GM12878 (cell line): Measurements from ENCODE around the gene ANO3. TPM values are rescaled to one million over a fixed set of nuclear protein-coding genes. Genes with fewer than 3 reads are reported as not detected.

Experiments used
- ATAC-seq: fragments of 200-7000 bp; cut with Tn5 transposase; 3 replicates; pipeline ENCODE4 v1.9.1; 2020; ENCODE audit warnings: mild to moderate bottlenecking, moderate library complexity
- BruUV-seq: library from RNA; stranded (reverse); fragments of 400-500 nt; replicated peaks from 2 replicates; lab custom pipeline; 2021; lab: Mats Ljungman, UMichigan
- CTCF ChIA-PET: fragments of 300-600 bp; sonication (Branson Sonifier 250); formaldehyde crosslinking; extraction: SDS; loops from one replicate; lab custom pipeline; 2021; ENCODE audit warnings: inconsistent platforms; lab: Yijun Ruan, JAX
- POLR2A ChIA-PET: fragments of 350-600 bp; formaldehyde crosslinking; extraction: SDS; loops from one replicate; lab custom pipeline; 2021; ENCODE audit warnings: inconsistent platforms; lab: Charles Lee
- RAD21 ChIA-PET: fragments of 300-600 bp; sonication (Branson Sonifier 250); formaldehyde crosslinking; loops from one replicate; lab custom pipeline; 2023; ENCODE audit warnings: antibody characterized with exemption; ENCODE audit not compliant: unreplicated experiment; lab: Charles Lee
- SMC1A ChIA-PET: fragments of 300-600 bp; sonication (Branson Sonifier 250); formaldehyde crosslinking; loops from one replicate; lab custom pipeline; 2023; ENCODE audit not compliant: unreplicated experiment, uncharacterized antibody; lab: Charles Lee
- DNase-seq: peaks from one replicate; pipeline ENCODE4 v3.0.0-alpha.2; 2011; ENCODE audit warnings: low read depth, low spot score
- FAIRE-seq: peaks from 3 replicates; lab custom pipeline; 2011; peaks lifted over from hg19 to GRCh38; lab: Jason Lieb, UNC
- H2AFZ ChIP-seq: 2 replicates; pipeline ENCODE4 v1.6.0; 2011; ENCODE audit warnings: low read depth, low read length, control low read depth; ENCODE audit not compliant: control insufficient read depth
- H3K27ac ChIP-seq: 2 replicates; pipeline ENCODE4 v1.5.1; 2011; ENCODE audit warnings: control low read depth; ENCODE audit not compliant: control insufficient read depth, insufficient read depth
- H3K27me3 ChIP-seq, 2 experiments: replicated peaks in 1 of 2; 2 replicates each; pipeline versions ENCODE4 v1.6.0 to v1.6.1; 2011; ENCODE audit warnings: low read length in 1 of 2; ENCODE audit not compliant: control insufficient read depth in 2 of 2, insufficient read depth in 2 of 2
- H3K36me3 ChIP-seq, 2 experiments: 2 replicates each; pipeline ENCODE4 v1.5.1; 2011; ENCODE audit warnings: low read length in 1 of 2; ENCODE audit not compliant: control insufficient read depth in 2 of 2, insufficient read depth in 2 of 2
- H3K4me1 ChIP-seq: 2 replicates; pipeline ENCODE4 v1.6.1; 2011; ENCODE audit warnings: mild to moderate bottlenecking, low read length, moderate library complexity, mixed read lengths; ENCODE audit not compliant: control insufficient read depth, insufficient read depth
- H3K4me2 ChIP-seq: 2 replicates; pipeline ENCODE4 v1.6.0; 2011; ENCODE audit warnings: control low read depth; ENCODE audit not compliant: control insufficient read depth, insufficient read depth
- H3K4me3 ChIP-seq: fragments of 200-600 bp; sonication (generic); 2 replicates; pipeline ENCODE4 v1.5.1; 2016
- H3K79me2 ChIP-seq: 2 replicates; pipeline ENCODE4 v1.6.0; 2011; ENCODE audit warnings: low read length; ENCODE audit not compliant: control insufficient read depth, insufficient read depth
- H3K9ac ChIP-seq: 2 replicates; pipeline ENCODE4 v1.8.0; 2011; ENCODE audit warnings: low read length, control low read depth, mixed read lengths; ENCODE audit not compliant: control insufficient read depth, insufficient read depth
- H3K9me3 ChIP-seq: replicated peaks from 3 replicates; pipeline ENCODE4 v1.5.1; 2011; ENCODE audit warnings: mild to moderate bottlenecking, low read length; ENCODE audit not compliant: control insufficient read depth, insufficient read depth
- H4K20me1 ChIP-seq: 2 replicates; pipeline ENCODE4 v1.6.0; 2011; ENCODE audit not compliant: control insufficient read depth, insufficient read depth
- EZH2 ChIP-seq: IDR thresholded peaks from 2 replicates; pipeline ENCODE4 v1.6.1; 2012; ENCODE audit warnings: low read depth, mild to moderate bottlenecking, control low read depth, inconsistent platforms, low read length, borderline replicate concordance; ENCODE audit not compliant: control insufficient read depth
- FOS ChIP-seq: IDR thresholded peaks from 3 replicates; pipeline ENCODE4 v1.6.1; 2011; ENCODE audit warnings: borderline replicate concordance; ENCODE audit not compliant: insufficient read length; ENCODE audit errors: extremely low read depth
- HCFC1 ChIP-seq: fragments of 150-350 bp; IDR thresholded peaks from 2 replicates; pipeline ENCODE4 v1.6.1; 2014; ENCODE audit warnings: low read length
- NRF1 ChIP-seq: conservative IDR thresholded peaks from 2 replicates; pipeline ENCODE4 v1.6.1; 2011; ENCODE audit warnings: mild to moderate bottlenecking, low read depth, low read length, improper control_type of control experiment
- RAD51 ChIP-seq: fragments of 450-650 bp; IDR thresholded peaks from 2 replicates; pipeline ENCODE4 v1.6.1; 2016; ENCODE audit warnings: moderate library complexity, mild to moderate bottlenecking, inconsistent platforms
- SREBF1 ChIP-seq: IDR thresholded peaks from 2 replicates; pipeline ENCODE4 v1.6.1; 2012; ENCODE audit warnings: mild to moderate bottlenecking, low read length
- TAF1 ChIP-seq: IDR thresholded peaks from 2 replicates; pipeline ENCODE4 v1.6.1; 2011; ENCODE audit warnings: mild to moderate bottlenecking, low read depth, low read length, borderline replicate concordance
- TCF12 ChIP-seq: IDR thresholded peaks from 2 replicates; pipeline ENCODE4 v1.6.1; 2011; ENCODE audit warnings: low read depth, mild to moderate bottlenecking, low read length
- WRNIP1 ChIP-seq: IDR thresholded peaks from 2 replicates; pipeline ENCODE4 v1.6.1; 2011; ENCODE audit warnings: low read depth, low read length, improper control_type of control experiment, borderline replicate concordance
- ZSCAN29 ChIP-seq: fragments of 450-650 bp; IDR thresholded peaks from 2 replicates; pipeline ENCODE4 v1.6.1; 2017; ENCODE audit warnings: mild to moderate bottlenecking, moderate library complexity
- WGBS: methylation state at CpG from one replicate; pipeline ENCODE4 v1.1.6; 2016; ENCODE audit warnings: low lambda C conversion rate; ENCODE audit not compliant: insufficient replicate concordance, insufficient coverage; ENCODE audit errors: missing lambda C conversion rate; 5-methylcytosine and 5-hydroxymethylcytosine counted together
- in situ Hi-C: fragments of 300-500 bp; cut with MboI; formaldehyde crosslinking; loops from 9 replicates; pipeline ENCODE4 v1.14.3; 2018; ENCODE audit warnings: mixed read lengths
- intact Hi-C: fragments of 100-400 bp; cut with micrococcal nuclease; formaldehyde crosslinking; loops from one replicate; pipeline ENCODE4 v1.14.2; 2022; ENCODE audit not compliant: unreplicated experiment
- polyA plus RNA-seq, 11 experiments: library from polyadenylated mRNA; depleted of rRNA in 4 of 11; unstranded in 6 of 11; stranded (reverse) in 5 of 11; fragments of >200 nt; fragmentation: Nextera tagmentation in 4 of 11; fragmentation: Illumina TruSeq in 1 of 11; extraction: Ambion mirVana in 4 of 11; extraction: Trizol in 1 of 11; gene quantifications; 1 replicate in 1 of 11; 2 replicates in 10 of 11; pipeline versions ENCODE4 v1.2.1 to v1.2.3, GENCODE V29; 2011 to 2016; ENCODE audit warnings: inconsistent platforms in 2 of 11, missing spikeins in 2 of 11, low read depth in 1 of 11
- total RNA-seq, 4 experiments: library from RNA; depleted of rRNA in 3 of 4; stranded (reverse); fragments of >200 nt in 3 of 4; fragmentation: Illumina TruSeq in 1 of 4; extraction: Trizol in 1 of 4; gene quantifications; 2 replicates each; pipeline versions ENCODE4 v1.2.1 to v1.2.3, GENCODE V29; 2013 to 2021
- TF ChIP-seq, protein P1 (sequence below): IDR thresholded peaks from 2 replicates; pipeline ENCODE4 v1.6.1; 2011; ENCODE audit warnings: borderline replicate concordance, low read depth, mild to moderate bottlenecking, moderate library complexity, low read length; ENCODE audit not compliant: insufficient read depth, poor library complexity, severe bottlenecking
- TF ChIP-seq, protein P2 (sequence below): fragments of 450-650 bp; formaldehyde crosslinking; IDR thresholded peaks from 2 replicates; pipeline ENCODE4 v1.4.0; 2022; ENCODE audit warnings: mild to moderate bottlenecking, moderate library complexity
- TF ChIP-seq, protein P3 (sequence below): fragments of 450-650 bp; conservative IDR thresholded peaks from 2 replicates; pipeline ENCODE4 v1.6.1; 2017; ENCODE audit warnings: mild to moderate bottlenecking, moderate library complexity
- TF ChIP-seq, protein P4 (sequence below): fragments of 450-650 bp; IDR thresholded peaks from 2 replicates; pipeline ENCODE4 v1.6.1; 2018; ENCODE audit warnings: mild to moderate bottlenecking, low read depth, moderate library complexity; ENCODE audit not compliant: partially characterized antibody

ANO3 gene
- total and polyA plus RNA-seq, 10 of the 15 experiments (the other 5 are each of a cell fraction or from before 2014, with no cell fraction given) = 0.13 to 5.9 (median 0.44) TPM

DNA sequence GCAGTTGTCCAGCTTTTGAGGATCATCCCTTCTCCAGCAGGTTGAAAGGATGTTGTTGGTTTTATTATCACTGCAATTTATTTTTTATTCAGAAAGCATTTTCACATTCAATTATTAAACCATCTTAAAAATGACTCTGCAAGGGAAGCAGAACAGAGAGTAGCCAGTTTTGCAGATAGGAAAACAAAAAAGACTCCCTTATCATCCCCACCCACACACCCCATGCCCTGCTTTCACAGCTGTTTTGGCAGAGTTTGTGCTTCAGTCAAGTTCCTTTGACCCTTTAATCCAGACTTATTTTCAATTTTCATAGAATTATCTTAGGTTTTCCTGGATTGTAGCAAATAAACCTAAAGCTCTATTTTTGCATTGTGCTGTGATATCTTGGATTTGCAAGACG is 195.8 kb downstream of the ANO3 start (continued):
- TF ChIP-seq, protein P1, sequence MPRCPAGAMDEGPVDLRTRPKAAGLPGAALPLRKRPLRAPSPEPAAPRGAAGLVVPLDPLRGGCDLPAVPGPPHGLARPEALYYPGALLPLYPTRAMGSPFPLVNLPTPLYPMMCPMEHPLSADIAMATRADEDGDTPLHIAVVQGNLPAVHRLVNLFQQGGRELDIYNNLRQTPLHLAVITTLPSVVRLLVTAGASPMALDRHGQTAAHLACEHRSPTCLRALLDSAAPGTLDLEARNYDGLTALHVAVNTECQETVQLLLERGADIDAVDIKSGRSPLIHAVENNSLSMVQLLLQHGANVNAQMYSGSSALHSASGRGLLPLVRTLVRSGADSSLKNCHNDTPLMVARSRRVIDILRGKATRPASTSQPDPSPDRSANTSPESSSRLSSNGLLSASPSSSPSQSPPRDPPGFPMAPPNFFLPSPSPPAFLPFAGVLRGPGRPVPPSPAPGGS = no peak
- no peak for TF ChIP-seq WRNIP1
- TF ChIP-seq RAD51 = no peak
- TF ChIP-seq, protein P2, sequence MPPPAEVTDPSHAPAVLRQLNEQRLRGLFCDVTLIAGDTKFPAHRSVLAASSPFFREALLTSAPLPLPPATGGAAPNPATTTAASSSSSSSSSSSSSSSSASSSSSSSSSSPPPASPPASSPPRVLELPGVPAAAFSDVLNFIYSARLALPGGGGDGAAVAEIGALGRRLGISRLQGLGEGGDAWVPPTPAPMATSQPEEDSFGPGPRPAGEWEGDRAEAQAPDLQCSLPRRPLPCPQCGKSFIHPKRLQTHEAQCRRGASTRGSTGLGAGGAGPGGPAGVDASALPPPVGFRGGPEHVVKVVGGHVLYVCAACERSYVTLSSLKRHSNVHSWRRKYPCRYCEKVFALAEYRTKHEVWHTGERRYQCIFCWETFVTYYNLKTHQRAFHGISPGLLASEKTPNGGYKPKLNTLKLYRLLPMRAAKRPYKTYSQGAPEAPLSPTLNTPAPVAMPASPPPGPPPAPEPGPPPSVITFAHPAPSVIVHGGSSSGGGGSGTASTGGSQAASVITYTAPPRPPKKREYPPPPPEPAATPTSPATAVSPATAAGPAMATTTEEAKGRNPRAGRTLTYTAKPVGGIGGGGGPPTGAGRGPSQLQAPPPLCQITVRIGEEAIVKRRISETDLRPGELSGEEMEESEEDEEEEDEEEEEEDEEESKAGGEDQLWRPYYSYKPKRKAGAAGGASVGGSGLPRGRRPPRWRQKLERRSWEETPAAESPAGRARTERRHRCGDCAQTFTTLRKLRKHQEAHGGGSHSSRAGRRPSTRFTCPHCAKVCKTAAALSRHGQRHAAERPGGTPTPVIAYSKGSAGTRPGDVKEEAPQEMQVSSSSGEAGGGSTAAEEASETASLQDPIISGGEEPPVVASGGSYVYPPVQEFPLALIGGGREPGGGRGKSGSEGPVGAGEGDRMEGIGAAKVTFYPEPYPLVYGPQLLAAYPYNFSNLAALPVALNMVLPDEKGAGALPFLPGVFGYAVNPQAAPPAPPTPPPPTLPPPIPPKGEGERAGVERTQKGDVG (CRISPR knock-in tag) = no peak
- no peak for TF ChIP-seq FOS
- TF ChIP-seq ZSCAN29 = no peak

DNA sequence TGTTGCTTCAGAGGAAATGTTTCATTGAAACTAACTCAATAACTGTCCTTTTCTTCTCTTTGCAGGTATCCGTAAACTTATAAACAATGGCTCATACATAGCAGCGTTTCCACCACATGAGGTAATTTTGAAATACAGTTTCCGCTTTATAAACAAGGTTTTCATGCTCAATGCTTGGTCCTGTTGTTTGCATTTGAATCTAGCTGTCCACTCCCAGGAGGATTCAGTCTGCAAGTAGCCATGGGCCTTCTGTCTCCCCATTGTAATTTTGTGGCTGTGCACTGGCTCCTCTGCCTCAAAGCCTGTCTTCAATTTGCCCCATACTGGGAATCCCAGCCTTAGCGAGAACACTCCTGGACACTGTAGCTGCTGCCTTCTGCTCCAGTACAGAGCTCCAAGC is 205.4 kb downstream of the ANO3 start:
- no peaks in the 10 kb centered on the region for H3K27me3 ChIP-seq
- no TSS peak for BruUV-seq
- H3K9me3 ChIP-seq = no peaks in the 10 kb centered on the region
- no peak overlapping the region for H3K4me3 ChIP-seq
- CTCF ChIA-PET = no interaction called here
- SMC1A ChIA-PET = interaction anchor here (1.1 to 1.2 kb wide), 2 partner anchors 9 to 10 kb away, joined by 3 to 6 read pairs; no protein-coding TSS in a partner anchor
- no peaks in the 10 kb centered on the region for H3K79me2 ChIP-seq
- H3K27ac ChIP-seq = no peak overlapping the region
- no peaks in the 10 kb centered on the region for H3K4me1 ChIP-seq
- intact Hi-C loops = no loop called here
- ATAC-seq = no peak
- H3K9ac ChIP-seq = no peak overlapping the region
- 72% methylated on average over 4 of the region's 4 CpGs for WGBS
- no peak overlapping the region for H2AFZ ChIP-seq
- no peaks in the 10 kb centered on the region for H4K20me1 ChIP-seq
- H3K4me2 ChIP-seq = no peak overlapping the region
- POLR2A ChIA-PET = no interaction called here
- RAD21 ChIA-PET = no interaction called here
- in situ Hi-C loops = no loop called here
- FAIRE-seq = no peak
- DNase-seq = no peak
- no peaks in the 10 kb centered on the region for H3K36me3 ChIP-seq
- no peak for TF ChIP-seq TAF1
- no peak for TF ChIP-seq HCFC1
- no peak for TF ChIP-seq NRF1
- no peak for TF ChIP-seq TCF12
- no peak for TF ChIP-seq SREBF1
- TF ChIP-seq, protein P3, sequence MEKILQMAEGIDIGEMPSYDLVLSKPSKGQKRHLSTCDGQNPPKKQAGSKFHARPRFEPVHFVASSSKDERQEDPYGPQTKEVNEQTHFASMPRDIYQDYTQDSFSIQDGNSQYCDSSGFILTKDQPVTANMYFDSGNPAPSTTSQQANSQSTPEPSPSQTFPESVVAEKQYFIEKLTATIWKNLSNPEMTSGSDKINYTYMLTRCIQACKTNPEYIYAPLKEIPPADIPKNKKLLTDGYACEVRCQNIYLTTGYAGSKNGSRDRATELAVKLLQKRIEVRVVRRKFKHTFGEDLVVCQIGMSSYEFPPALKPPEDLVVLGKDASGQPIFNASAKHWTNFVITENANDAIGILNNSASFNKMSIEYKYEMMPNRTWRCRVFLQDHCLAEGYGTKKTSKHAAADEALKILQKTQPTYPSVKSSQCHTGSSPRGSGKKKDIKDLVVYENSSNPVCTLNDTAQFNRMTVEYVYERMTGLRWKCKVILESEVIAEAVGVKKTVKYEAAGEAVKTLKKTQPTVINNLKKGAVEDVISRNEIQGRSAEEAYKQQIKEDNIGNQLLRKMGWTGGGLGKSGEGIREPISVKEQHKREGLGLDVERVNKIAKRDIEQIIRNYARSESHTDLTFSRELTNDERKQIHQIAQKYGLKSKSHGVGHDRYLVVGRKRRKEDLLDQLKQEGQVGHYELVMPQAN = no peak
- TF ChIP-seq EZH2 = no peak
- TF ChIP-seq, protein P4, sequence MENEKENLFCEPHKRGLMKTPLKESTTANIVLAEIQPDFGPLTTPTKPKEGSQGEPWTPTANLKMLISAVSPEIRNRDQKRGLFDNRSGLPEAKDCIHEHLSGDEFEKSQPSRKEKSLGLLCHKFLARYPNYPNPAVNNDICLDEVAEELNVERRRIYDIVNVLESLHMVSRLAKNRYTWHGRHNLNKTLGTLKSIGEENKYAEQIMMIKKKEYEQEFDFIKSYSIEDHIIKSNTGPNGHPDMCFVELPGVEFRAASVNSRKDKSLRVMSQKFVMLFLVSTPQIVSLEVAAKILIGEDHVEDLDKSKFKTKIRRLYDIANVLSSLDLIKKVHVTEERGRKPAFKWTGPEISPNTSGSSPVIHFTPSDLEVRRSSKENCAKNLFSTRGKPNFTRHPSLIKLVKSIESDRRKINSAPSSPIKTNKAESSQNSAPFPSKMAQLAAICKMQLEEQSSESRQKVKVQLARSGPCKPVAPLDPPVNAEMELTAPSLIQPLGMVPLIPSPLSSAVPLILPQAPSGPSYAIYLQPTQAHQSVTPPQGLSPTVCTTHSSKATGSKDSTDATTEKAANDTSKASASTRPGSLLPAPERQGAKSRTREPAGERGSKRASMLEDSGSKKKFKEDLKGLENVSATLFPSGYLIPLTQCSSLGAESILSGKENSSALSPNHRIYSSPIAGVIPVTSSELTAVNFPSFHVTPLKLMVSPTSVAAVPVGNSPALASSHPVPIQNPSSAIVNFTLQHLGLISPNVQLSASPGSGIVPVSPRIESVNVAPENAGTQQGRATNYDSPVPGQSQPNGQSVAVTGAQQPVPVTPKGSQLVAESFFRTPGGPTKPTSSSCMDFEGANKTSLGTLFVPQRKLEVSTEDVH = no peak
